GM13977 (cell line): ENCODE data around the gene ADAM11.
"Not testable (repeated sequence)": the region's sequence is repeated elsewhere in the genome, so short reads cannot be mapped to it uniquely, and the experiment has no call there.

Experiments used
- DNase-seq: peaks from one replicate; pipeline ENCODE4 v3.0.0; 2012; ENCODE audit warnings: low spot score
- in situ Hi-C: fragments of 300-500 bp; cut with MboI; formaldehyde crosslinking; loops from one replicate; pipeline ENCODE4 v1.12.0; 2022; ENCODE audit warnings: low sequenced_read_pairs, low pct_unique_long_range_greater_than_20kb, mixed read lengths, inconsistent platforms; ENCODE audit not compliant: unreplicated experiment
- TF ChIP-seq, protein P1 (sequence below): IDR thresholded peaks from 2 replicates; pipeline ENCODE4 v1.5.1; 2012; ENCODE audit warnings: mild to moderate bottlenecking, control low read depth; ENCODE audit not compliant: insufficient read depth; ENCODE audit errors: extremely low read depth, missing control alignments

The ADAM11 gene

DNA sequence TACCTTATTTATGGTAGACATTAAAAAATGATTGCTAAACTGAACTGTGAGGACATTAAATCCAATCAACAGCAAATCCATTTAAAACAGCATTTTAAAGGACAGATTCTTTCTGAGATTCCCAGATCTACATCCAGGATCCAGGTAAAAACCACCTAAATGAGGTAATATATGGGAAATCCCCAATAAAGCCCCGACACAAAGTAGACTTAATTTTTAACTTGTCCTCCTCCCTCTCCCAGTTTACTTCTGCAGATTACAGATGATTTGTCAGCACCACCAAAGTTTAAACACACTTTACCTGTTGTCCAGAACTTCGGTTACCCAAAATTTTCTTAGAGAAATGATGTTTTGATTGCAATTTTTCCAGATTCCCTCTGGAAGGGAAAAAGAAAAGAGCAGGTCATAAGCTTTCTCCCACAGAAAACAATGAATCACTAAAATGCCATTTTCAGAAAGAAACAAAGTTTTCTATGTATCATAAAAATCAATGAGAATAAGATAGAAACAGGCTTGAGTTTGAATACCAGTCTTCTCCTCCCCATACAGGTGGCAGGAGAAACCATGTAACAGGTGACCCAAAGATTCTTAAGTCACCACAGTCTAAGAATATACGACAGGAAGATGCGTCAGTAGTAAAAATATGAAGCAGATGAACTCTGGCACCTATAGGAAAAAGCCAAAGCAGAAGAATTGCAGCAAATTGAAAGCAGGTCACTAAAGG lies 48.5 kb downstream of the ADAM11 start:
- no peak for DNase-seq
- in situ Hi-C loops: no loop called here
- TF ChIP-seq, protein P1, sequence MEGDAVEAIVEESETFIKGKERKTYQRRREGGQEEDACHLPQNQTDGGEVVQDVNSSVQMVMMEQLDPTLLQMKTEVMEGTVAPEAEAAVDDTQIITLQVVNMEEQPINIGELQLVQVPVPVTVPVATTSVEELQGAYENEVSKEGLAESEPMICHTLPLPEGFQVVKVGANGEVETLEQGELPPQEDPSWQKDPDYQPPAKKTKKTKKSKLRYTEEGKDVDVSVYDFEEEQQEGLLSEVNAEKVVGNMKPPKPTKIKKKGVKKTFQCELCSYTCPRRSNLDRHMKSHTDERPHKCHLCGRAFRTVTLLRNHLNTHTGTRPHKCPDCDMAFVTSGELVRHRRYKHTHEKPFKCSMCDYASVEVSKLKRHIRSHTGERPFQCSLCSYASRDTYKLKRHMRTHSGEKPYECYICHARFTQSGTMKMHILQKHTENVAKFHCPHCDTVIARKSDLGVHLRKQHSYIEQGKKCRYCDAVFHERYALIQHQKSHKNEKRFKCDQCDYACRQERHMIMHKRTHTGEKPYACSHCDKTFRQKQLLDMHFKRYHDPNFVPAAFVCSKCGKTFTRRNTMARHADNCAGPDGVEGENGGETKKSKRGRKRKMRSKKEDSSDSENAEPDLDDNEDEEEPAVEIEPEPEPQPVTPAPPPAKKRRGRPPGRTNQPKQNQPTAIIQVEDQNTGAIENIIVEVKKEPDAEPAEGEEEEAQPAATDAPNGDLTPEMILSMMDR: no peak

DNA sequence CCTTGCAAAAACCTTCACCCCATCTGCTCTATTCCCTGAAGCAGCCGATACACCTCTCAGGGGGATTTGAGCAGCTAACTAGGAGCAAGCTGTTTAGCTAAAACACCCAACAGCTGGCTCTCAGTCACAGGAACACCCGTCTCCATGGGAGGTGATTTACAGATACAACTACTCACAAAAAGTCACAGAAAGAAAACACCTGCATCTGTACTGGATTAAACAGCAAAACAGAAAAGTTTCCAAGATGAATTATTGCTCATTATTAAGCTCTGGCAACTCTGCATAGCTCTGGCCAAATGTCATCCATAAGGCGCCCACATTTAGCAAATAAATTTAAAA lies 49.0 kb downstream of the ADAM11 start:
- no peak for DNase-seq
- in situ Hi-C loops: no loop called here
- TF ChIP-seq, protein P1: no peak

DNA sequence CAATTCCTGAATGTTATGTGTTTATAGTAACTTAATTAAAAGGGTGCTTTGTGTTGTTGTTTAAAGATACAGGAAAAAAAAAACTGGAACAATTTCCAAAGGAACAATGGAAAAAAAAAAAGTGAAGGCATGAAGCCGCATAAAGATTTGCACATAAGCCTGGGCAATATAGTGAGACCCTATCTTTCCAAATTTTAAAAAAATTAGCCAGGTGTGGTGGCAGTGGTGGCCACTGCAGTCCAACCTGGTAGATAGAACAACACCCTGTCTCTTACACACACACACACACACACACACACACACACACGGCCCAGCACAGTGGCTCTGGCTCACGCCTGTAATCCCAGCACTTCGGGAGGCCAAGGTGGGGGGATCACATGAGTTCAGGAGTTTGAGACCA lies 49.4 kb downstream of the ADAM11 start:
- TF ChIP-seq, protein P1: no peak
- in situ Hi-C loops: no loop called here
- DNase-seq: no peak

DNA sequence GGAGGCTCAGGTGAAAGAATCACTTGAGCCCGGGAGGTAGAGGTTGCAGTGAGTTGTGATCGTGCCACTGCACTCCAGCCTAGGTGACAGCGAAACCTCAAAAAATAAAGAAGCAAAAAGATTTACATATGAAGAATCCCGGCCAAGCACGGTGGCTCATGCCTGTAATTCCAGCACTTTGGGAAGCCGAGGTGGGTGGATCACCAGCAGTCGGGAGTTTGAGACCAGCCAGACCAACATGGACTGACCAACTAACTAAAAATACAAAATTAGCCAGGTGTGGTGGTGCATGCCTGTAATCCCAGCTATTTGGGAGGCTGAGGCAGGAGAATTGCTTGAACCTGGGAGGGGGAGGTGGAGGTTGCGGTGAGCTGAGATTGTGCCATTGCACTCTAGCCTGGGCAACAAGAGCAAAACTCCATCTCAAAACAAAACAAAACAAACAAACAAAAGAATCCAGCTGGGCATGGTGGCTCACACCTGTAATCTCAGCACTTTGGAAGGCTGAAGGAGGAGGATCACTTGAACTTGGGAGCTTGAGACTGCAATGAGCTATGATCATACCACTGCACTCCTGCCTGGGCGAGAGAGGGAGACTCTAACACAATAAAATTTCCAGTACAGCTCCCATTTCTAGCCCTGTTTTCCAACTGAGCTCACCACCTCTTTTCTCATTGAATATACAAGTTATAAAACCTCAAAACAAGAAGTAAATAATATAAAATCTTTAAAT lies 50.0 kb downstream of the ADAM11 start:
- in situ Hi-C loops, DNase-seq: not testable (repeated sequence)

DNA sequence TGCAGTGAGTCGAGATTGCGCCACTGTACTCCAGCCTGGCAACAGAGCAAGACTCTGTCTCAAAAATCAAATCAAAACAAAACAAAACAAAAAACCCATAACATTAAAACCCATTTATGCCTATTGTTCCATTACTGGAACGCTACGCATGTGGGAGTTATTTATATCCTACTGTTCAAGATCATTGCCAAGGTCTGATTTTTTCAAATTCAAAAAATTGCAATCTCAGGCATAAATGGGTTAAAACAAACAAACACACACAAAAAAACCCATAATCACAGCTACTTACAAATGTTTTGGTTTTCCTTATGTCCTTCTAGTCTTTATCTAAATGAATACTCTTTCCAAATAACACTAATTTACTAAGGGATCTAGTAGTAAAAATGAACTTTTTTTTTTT lies 53.5 kb downstream of the ADAM11 start:
- no peak for DNase-seq
- TF ChIP-seq, protein P1: no peak
- in situ Hi-C loops: no loop called here

DNA sequence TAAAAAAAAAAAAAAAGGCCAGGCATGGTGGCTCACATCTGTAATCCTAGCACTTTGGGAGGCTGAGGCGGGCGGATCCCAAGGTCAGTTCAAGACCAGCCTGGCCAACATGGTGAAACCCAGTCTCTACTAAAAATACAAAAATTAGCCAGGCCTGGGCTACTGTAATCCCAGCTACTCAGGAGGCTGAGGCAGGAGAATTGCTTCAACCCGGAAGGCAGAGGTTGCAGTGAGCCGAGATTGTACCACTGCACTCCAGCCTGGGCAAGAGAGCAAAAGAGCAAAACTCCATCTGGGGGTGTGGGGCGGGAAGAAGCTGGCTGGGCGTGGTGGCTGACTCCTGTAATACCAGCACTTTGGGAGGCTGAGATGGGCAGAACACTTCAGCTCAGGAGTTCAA lies 59.7 kb downstream of the ADAM11 start:
- in situ Hi-C loops, DNase-seq: not testable (repeated sequence)

DNA sequence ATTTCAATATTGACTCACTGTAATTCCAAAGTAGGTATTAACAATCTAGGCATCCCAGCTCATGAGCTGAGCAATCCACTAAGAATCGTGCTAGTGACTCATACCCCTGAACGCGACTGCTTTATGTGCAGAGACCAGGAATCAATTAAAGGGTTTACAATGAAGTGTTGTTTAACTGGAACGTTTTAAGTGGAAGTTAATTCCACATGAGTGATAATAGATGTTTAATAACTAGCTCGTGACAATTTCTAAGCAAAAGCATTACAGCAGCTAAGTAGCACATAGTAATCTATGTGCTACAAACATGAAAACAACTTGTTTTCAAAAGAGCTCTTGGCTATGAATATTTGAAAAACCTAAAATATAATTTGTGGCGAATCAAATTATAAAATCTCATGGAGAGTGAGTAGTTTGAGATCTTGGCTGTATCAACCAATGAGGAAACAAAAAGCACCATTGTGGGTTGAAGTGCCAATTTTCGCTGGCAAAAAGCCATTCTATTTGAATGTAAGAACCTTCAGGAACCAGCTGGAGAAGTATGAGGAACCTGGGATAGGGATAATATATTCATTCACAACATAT lies 61.9 kb downstream of the ADAM11 start:
- TF ChIP-seq, protein P1: no peak
- in situ Hi-C loops: no loop called here
- DNase-seq: no peak

DNA sequence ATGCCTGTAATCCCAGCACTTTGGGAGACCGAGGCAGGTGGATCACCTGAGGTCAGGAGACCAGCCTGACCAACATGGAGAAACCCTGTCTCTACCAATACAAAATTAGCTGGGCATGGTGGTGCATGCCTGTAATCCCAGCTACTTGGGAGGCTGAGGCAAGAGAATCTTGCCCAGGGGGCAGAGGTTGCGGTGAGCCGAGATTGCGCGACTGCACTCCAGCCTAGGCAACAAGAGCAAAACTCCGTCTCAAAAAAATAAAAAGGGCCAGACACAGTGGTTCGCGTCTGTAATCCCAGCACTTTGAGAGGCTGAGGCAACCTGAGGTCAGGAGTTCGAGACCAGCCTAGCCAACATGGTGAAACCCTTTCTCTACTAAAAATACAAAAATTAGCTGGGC lies 66.4 kb downstream of the ADAM11 start:
- in situ Hi-C loops: not testable (repeated sequence)

More for the DNA sequence above, 66.4 kb downstream of the ADAM11 start:
- DNase-seq: not testable (repeated sequence)
